H1 (cell line): Measurements from ENCODE around the gene ZNF618. TPM values are rescaled to one million over a fixed set of nuclear protein-coding genes. Genes with fewer than 3 reads are reported as not detected.

Source experiments
- CTCF ChIA-PET: fragments of 300-600 bp; sonication (Branson Sonifier 250); formaldehyde crosslinking; loops from one replicate; lab custom pipeline; 2021; ENCODE audit not compliant: partially characterized antibody; lab: Charles Lee
- POLR2A ChIA-PET: fragments of 300-600 bp; sonication (Branson Sonifier 250); formaldehyde crosslinking; loops from one replicate; lab custom pipeline; 2021; ENCODE audit warnings: inconsistent platforms; ENCODE audit not compliant: partially characterized antibody; lab: Charles Lee
- DNase-seq, 2 experiments: peaks; one replicate each; pipeline versions ENCODE4 v3.0.0 to v3.0.0-alpha.2; 2010 to 2022; ENCODE audit warnings: low spot score in 2 of 2, low read depth in 1 of 2, mixed read lengths in 1 of 2
- FAIRE-seq: peaks from 2 replicates; lab custom pipeline; 2011; peaks lifted over from hg19 to GRCh38; lab: Jason Lieb, UNC
- H2AFZ ChIP-seq: 2 replicates; pipeline ENCODE4 v1.8.1; 2012; ENCODE audit warnings: low read length, inconsistent platforms
- H2AK5ac ChIP-seq: 2 replicates; pipeline ENCODE4 v1.6.1; 2013; ENCODE audit warnings: low read depth, low read length
- H2BK120ac ChIP-seq: replicated peaks from 2 replicates; pipeline ENCODE3; 2013; ENCODE audit warnings: low read depth, low read length, inconsistent platforms
- H2BK12ac ChIP-seq: 2 replicates; pipeline ENCODE4 v1.6.1; 2013; ENCODE audit warnings: low read depth, low read length
- H2BK15ac ChIP-seq: 2 replicates; pipeline ENCODE4 v1.6.1; 2013; ENCODE audit warnings: low read length
- H2BK20ac ChIP-seq: 2 replicates; pipeline ENCODE4 v1.6.1; 2013; ENCODE audit warnings: low read length
- H2BK5ac ChIP-seq: 2 replicates; pipeline ENCODE4 v1.6.1; 2013; ENCODE audit warnings: low read depth, low read length
- H3K14ac ChIP-seq: 2 replicates; pipeline ENCODE4 v1.6.1; 2013; ENCODE audit warnings: inconsistent platforms; ENCODE audit not compliant: insufficient read length
- H3K18ac ChIP-seq: 2 replicates; pipeline ENCODE4 v1.6.1; 2013; ENCODE audit warnings: low read length; ENCODE audit errors: extremely low read depth
- H3K23ac ChIP-seq: 2 replicates; pipeline ENCODE4 v1.6.1; 2013; ENCODE audit warnings: inconsistent platforms; ENCODE audit not compliant: insufficient read length
- H3K23me2 ChIP-seq: 2 replicates; pipeline ENCODE4 v1.6.1; 2013; ENCODE audit warnings: low read depth, low read length
- H3K27ac ChIP-seq: 2 replicates; pipeline ENCODE4 v1.6.1; 2011; ENCODE audit warnings: low read depth, low read length, inconsistent platforms
- H3K27me3 ChIP-seq, 4 experiments: replicated peaks in 1 of 4; 1 replicate in 1 of 4; 2 replicates in 3 of 4; pipeline versions ENCODE4 v1.6.1 to v1.8.1; 2011 to 2013; ENCODE audit warnings: low read length in 3 of 4, mild to moderate bottlenecking in 3 of 4, inconsistent platforms in 2 of 4, mixed read lengths in 2 of 4, moderate library complexity in 1 of 4; ENCODE audit not compliant: control insufficient read depth in 3 of 4, insufficient read depth in 3 of 4; ENCODE audit errors: extremely low read depth in 1 of 4
- H3K36me3 ChIP-seq, 4 experiments: 2 replicates each; pipeline versions ENCODE4 v1.6.1 to v1.8.1; 2011 to 2013; ENCODE audit warnings: mild to moderate bottlenecking in 4 of 4, low read length in 3 of 4, moderate library complexity in 2 of 4, control low read depth in 1 of 4, inconsistent platforms in 1 of 4; ENCODE audit not compliant: insufficient read depth in 4 of 4, control insufficient read depth in 2 of 4
- H3K4ac ChIP-seq: replicated peaks from 2 replicates; pipeline ENCODE3; 2013; ENCODE audit warnings: low read length, low read depth, mixed read lengths, inconsistent platforms; ENCODE audit not compliant: insufficient read length
- H3K4me1 ChIP-seq, 4 experiments: replicated peaks in 1 of 4; 1 replicate in 1 of 4; 2 replicates in 3 of 4; pipeline versions ENCODE4 v1.6.1 to v1.8.1; 2011 to 2013; ENCODE audit warnings: low read length in 3 of 4, inconsistent platforms in 2 of 4, mixed read lengths in 1 of 4; ENCODE audit not compliant: insufficient read depth in 4 of 4, control insufficient read depth in 3 of 4
- H3K4me2 ChIP-seq, 2 experiments: 2 replicates each; pipeline versions ENCODE4 v1.6.1 to v1.8.1; 2011 to 2013; ENCODE audit warnings: low read depth in 2 of 2, low read length in 2 of 2, control low read depth in 1 of 2, inconsistent platforms in 1 of 2, mild to moderate bottlenecking in 1 of 2; ENCODE audit not compliant: insufficient read depth in 1 of 2
- H3K4me3 ChIP-seq, 4 experiments: fragments of 200-600, 300-600 bp in 1 of 4; sonication (generic), shearing (Covaris generic), sonication (Bioruptor Twin) in 1 of 4; 2 replicates each; pipeline versions ENCODE4 v1.5.1 to v1.8.1; 2011 to 2016; ENCODE audit warnings: low read length in 4 of 4, low read depth in 3 of 4, control low read depth in 2 of 4, inconsistent platforms in 2 of 4, mild to moderate bottlenecking in 2 of 4, mixed read lengths in 1 of 4, moderate library complexity in 1 of 4; ENCODE audit not compliant: insufficient read depth in 2 of 4; ENCODE audit errors: extremely low read depth in 1 of 4
- H3K56ac ChIP-seq: replicated peaks from 2 replicates; pipeline ENCODE3; 2013; ENCODE audit warnings: low read depth, mild to moderate bottlenecking, mixed read lengths, low read length, inconsistent platforms; ENCODE audit not compliant: insufficient read length
- H3K79me1 ChIP-seq: 2 replicates; pipeline ENCODE4 v1.6.1; 2013; ENCODE audit warnings: low read depth, low read length, control low read depth
- H3K79me2 ChIP-seq, 2 experiments: 2 replicates each; pipeline versions ENCODE4 v1.6.1 to v1.8.1; 2012 to 2013; ENCODE audit warnings: low read length in 2 of 2, mild to moderate bottlenecking in 2 of 2, inconsistent platforms in 1 of 2; ENCODE audit not compliant: insufficient read depth in 2 of 2, control insufficient read depth in 1 of 2
- H3K9ac ChIP-seq, 4 experiments: replicated peaks in 1 of 4; 1 replicate in 1 of 4; 2 replicates in 3 of 4; pipeline versions ENCODE4 v1.6.1 to v1.8.1; 2011 to 2013; ENCODE audit warnings: low read depth in 3 of 4, low read length in 3 of 4, control low read depth in 2 of 4, mild to moderate bottlenecking in 2 of 4, moderate library complexity in 2 of 4, inconsistent platforms in 1 of 4; ENCODE audit errors: extremely low read depth in 1 of 4
- H3K9me3 ChIP-seq, 2 experiments: 2 replicates each; pipeline versions ENCODE4 v1.6.1 to v1.8.1; 2012 to 2013; ENCODE audit warnings: mild to moderate bottlenecking in 2 of 2, moderate library complexity in 2 of 2, control low read depth in 1 of 2, inconsistent platforms in 1 of 2, low read depth in 1 of 2, low read length in 1 of 2, mixed read lengths in 1 of 2; ENCODE audit not compliant: insufficient read depth in 2 of 2
- H4K20me1 ChIP-seq, 2 experiments: replicated peaks in 1 of 2; 2 replicates each; pipeline versions ENCODE3 to v1.8.1; 2011 to 2013; ENCODE audit warnings: inconsistent platforms in 2 of 2, low read length in 2 of 2, mild to moderate bottlenecking in 1 of 2; ENCODE audit not compliant: insufficient read depth in 2 of 2, control insufficient read depth in 1 of 2
- H4K5ac ChIP-seq: 2 replicates; pipeline ENCODE4 v1.6.1; 2013; ENCODE audit warnings: low read length, low read depth, mixed read lengths, inconsistent platforms; ENCODE audit not compliant: insufficient read length
- H4K8ac ChIP-seq: 2 replicates; pipeline ENCODE4 v1.8.0; 2013; ENCODE audit warnings: mild to moderate bottlenecking, moderate library complexity, low read length, inconsistent platforms; ENCODE audit not compliant: insufficient read depth; ENCODE audit errors: extremely low read depth
- H4K91ac ChIP-seq: replicated peaks from 2 replicates; pipeline ENCODE3; 2013; ENCODE audit warnings: low read length, mixed read lengths, inconsistent platforms; ENCODE audit not compliant: insufficient read length
- WGBS, 2 experiments: shearing (Covaris generic) in 1 of 2; methylation state at CpG; one replicate each; pipeline versions ENCODE4 v1.1.6 to v1.1.7; 2013 to 2015; ENCODE audit warnings: low lambda C conversion rate in 2 of 2, mixed read lengths in 2 of 2, inconsistent platforms in 1 of 2, low coverage in 1 of 2, missing lambda C conversion rate in 1 of 2; ENCODE audit not compliant: insufficient replicate concordance in 2 of 2, insufficient coverage in 1 of 2, insufficient read length in 1 of 2; ENCODE audit errors: extremely low coverage in 1 of 2, missing lambda C conversion rate in 1 of 2; 5-methylcytosine and 5-hydroxymethylcytosine counted together
- polyA plus RNA-seq, 7 experiments: library from polyadenylated mRNA; depleted of rRNA in 3 of 7; stranded (reverse) in 5 of 7; unstranded in 2 of 7; fragments of >200 nt in 5 of 7; fragments of 200-250 nt in 2 of 7; gene quantifications; 1 replicate in 5 of 7; 2 replicates in 1 of 7; 4 replicates in 1 of 7; pipeline versions ENCODE4 v1.2.1 to v1.2.3, GENCODE V29; 2011 to 2013; ENCODE audit warnings: missing spikeins in 2 of 7, mixed read lengths in 2 of 7
- total RNA-seq: library from RNA; stranded (reverse); fragmentation: NEBNext Ultra II Directional; extraction: Animal tissue kit (Norgen Biotek cat#: 25700); gene quantifications from 2 replicates; pipeline ENCODE4 v1.2.1, GENCODE V29; 2021
- TF ChIP-seq, protein P1 (sequence below): IDR thresholded peaks from 2 replicates; pipeline ENCODE4 v1.6.1; 2011; ENCODE audit warnings: low read depth, mild to moderate bottlenecking, low read length; ENCODE audit not compliant: insufficient read depth

The ZNF618 gene
- total and polyA plus RNA-seq, 2 of the 8 experiments (the other 6 are each of a cell fraction or from before 2014, with no cell fraction given) = 9.6 to 28.5 TPM

GRCh38 chr9:114034196-114034595 lies 158.1 kb downstream of the ZNF618 start:
- no peak overlapping the region for H2AK5ac ChIP-seq
- H3K4me2 ChIP-seq = no peak overlapping the region
- H3K4me1 ChIP-seq = peaks cover 0 to 8% (median 6%) of the 10 kb centered on the region in 4 experiments; a peak in 4 of 7 replicates
- H2BK12ac ChIP-seq = no peak overlapping the region
- H3K79me2 ChIP-seq = no peaks in the 10 kb centered on the region
- FAIRE-seq (no peak), DNase-seq (no peak)
- H3K36me3 ChIP-seq = peaks cover 0 to 12% (median 5%) of the 10 kb centered on the region in 4 experiments; a peak in 5 of 8 replicates
- no peak overlapping the region for H3K56ac ChIP-seq
- no peak overlapping the region for H2BK15ac ChIP-seq
- no peaks in the 10 kb centered on the region for H3K9me3 ChIP-seq
- ChIA-PET CTCF (interaction anchor here (0.8 to 3.6 kb wide), 18 partner anchors 9 to 376 kb away, joined by 3 to 16 read pairs (median 5); no protein-coding TSS in a partner anchor), POLR2A (no interaction called here)
- no peak overlapping the region for H3K4me3 ChIP-seq
- H3K23me2 ChIP-seq = no peaks in the 10 kb centered on the region; the same call in 1 of the 2 replicates
- H3K27me3 ChIP-seq = no peaks in the 10 kb centered on the region
- H3K27ac ChIP-seq = no peak overlapping the region
- no peak overlapping the region for H2BK5ac ChIP-seq
- H4K91ac ChIP-seq = no peak overlapping the region
- H4K20me1 ChIP-seq = no peaks in the 10 kb centered on the region
- no peak overlapping the region for H2BK20ac ChIP-seq
- no peak overlapping the region for H3K4ac ChIP-seq
- WGBS, 2 experiments = 89% methylated on average over 10 of the region's 10 CpGs; no CpG with 5 or more reads in 1 of the 2 experiments
- no peak overlapping the region for H3K14ac ChIP-seq
- no peak overlapping the region for H4K5ac ChIP-seq
- no peak overlapping the region for H3K18ac ChIP-seq
- H4K8ac ChIP-seq = no peak overlapping the region
- no peak overlapping the region for H2BK120ac ChIP-seq
- H3K9ac ChIP-seq = no peak overlapping the region
- H3K79me1 ChIP-seq = no peaks in the 10 kb centered on the region
- H2AFZ ChIP-seq = no peak overlapping the region
- H3K23ac ChIP-seq = no peak overlapping the region
- TF ChIP-seq, protein P1, sequence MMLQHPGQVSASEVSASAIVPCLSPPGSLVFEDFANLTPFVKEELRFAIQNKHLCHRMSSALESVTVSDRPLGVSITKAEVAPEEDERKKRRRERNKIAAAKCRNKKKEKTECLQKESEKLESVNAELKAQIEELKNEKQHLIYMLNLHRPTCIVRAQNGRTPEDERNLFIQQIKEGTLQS = no peak
